Choroid plexus epithelial cell (primary cell): Measurements from ENCODE around the gene RNF25.

Source experiments
- DNase-seq: peaks from one replicate; pipeline ENCODE4 v3.0.0-alpha.2; 2010; ENCODE audit warnings: low read depth
- H3K4me3 ChIP-seq: 2 replicates; pipeline ENCODE4 v1.5.1; 2011; ENCODE audit warnings: low read depth, mild to moderate bottlenecking, control low read depth, low read length, moderate library complexity
- TF ChIP-seq, protein P1 (sequence below): conservative IDR thresholded peaks from 2 replicates; pipeline ENCODE4 v1.5.1; 2011; ENCODE audit warnings: low read depth, mild to moderate bottlenecking, control low read depth, inconsistent platforms, low read length, moderate library complexity

RNF25 gene

DNA sequence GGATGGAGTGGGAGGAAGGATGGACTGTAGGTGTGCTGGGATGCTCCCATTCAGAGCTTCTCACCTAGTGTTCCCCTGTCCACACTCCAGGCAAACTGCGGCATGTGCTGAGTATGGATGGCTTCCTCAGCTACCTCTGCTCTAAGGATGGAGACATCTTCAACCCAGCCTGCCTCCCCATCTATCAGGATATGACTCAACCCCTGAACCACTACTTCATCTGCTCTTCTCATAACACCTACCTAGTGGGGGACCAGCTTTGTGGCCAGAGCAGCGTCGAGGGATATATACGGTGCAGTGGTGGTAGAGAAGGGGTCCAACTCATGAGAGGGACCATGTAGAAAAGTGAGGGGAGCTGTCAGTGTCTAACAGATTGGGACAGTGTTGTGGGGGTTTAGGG is 43.9 kb downstream of the RNF25 start:
- TF ChIP-seq, protein P1, sequence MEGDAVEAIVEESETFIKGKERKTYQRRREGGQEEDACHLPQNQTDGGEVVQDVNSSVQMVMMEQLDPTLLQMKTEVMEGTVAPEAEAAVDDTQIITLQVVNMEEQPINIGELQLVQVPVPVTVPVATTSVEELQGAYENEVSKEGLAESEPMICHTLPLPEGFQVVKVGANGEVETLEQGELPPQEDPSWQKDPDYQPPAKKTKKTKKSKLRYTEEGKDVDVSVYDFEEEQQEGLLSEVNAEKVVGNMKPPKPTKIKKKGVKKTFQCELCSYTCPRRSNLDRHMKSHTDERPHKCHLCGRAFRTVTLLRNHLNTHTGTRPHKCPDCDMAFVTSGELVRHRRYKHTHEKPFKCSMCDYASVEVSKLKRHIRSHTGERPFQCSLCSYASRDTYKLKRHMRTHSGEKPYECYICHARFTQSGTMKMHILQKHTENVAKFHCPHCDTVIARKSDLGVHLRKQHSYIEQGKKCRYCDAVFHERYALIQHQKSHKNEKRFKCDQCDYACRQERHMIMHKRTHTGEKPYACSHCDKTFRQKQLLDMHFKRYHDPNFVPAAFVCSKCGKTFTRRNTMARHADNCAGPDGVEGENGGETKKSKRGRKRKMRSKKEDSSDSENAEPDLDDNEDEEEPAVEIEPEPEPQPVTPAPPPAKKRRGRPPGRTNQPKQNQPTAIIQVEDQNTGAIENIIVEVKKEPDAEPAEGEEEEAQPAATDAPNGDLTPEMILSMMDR, result no peak
- no peak for DNase-seq
- H3K4me3 ChIP-seq, result no peak overlapping the region

DNA sequence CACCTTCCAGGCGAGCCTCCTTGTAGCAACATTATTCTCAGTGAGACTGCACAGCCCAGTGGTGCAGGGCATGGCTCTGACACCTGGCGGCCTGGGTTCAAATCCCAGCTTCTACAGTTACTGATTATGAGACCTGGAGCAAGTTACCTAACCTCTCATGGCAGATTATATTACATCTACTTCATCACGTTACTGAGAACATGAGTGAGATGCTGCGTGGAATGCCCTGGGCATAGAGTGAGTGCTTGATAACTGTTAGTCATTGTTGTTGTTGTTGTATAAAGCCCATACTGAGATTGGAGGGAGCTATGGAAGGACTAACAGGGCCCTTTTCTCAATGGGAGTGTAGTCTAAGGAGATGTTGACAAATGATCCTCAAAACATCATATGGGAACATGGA is 45.4 kb downstream of the RNF25 start:
- TF ChIP-seq, protein P1, result no peak

DNA sequence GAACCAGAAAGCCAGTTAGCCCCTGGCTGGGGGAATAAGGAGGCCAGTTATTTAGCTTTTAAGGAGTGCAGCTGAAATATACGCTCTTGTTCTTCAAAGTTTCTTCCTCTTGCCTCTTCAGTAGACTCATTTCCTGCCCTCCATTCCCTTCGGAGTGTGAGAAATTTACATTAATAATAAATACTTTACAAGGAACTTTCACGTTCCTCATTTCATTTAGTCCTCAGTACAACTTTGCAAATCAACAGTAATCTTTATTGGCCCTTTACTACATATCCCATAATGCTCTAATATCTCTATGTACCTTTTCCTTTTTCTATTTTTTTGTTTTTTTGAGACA is 48.5 kb downstream of the RNF25 start:
- DNase-seq, result no peak
- H3K4me3 ChIP-seq, result no peak overlapping the region
- TF ChIP-seq, protein P1, result no peak

More for the DNA sequence above, 45.4 kb downstream of the RNF25 start:
- no peak for DNase-seq
- no peak overlapping the region for H3K4me3 ChIP-seq

DNA sequence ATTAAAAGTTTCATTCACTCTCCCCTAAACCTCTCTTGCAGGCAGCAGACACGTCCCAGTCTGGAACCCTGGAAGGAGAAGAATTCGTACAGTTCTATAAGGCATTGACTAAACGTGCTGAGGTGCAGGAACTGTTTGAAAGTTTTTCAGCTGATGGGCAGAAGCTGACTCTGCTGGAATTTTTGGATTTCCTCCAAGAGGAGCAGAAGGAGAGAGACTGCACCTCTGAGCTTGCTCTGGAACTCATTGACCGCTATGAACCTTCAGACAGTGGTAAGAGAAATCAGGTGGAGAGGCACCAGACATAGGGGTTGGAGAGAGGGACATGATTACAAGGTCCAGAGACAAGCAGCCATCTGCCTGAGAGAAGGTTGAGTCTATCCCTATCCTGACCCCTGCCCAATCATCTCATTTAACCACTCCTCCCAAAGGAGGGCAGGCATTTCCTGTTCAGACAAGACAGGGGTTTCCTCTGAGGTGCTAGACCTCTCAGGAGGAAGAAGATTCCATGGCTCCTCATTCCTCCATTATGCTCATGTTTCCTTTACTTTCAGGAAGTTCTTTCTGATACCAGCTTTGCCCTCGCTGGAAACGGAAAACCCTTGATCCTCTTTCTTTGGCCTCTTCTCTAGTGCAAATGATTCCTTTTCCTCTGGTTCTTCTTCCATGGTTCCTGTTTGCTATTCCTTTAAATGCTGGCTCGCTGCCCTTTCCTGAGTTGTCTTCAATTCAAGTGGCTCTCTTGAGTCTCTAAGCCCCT is 49.0 kb downstream of the RNF25 start:
- TF ChIP-seq, protein P1, result no peak
- DNase-seq, result peak; percentile 45
- no peak overlapping the region for H3K4me3 ChIP-seq

DNA sequence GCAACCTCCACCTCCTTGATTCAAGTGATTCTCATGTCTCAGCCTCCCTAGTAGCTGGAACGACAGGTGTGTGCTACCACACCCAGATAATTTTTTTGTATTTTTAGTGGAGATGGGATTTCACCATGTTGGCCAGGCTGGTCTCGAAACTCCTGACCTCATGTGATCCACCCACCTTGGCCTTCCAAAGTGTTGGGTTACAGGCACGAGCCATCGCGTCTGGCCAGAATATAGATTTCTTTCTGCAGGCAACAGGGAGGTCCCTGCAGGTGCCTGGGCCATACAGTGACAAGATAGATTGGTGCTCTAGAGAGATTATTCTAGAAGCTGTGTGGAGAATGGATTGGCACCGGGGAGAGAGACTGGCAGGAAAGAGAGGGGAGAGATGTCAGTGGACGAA is 50.8 kb downstream of the RNF25 start:
- no peak overlapping the region for H3K4me3 ChIP-seq
- TF ChIP-seq, protein P1, result no peak
- DNase-seq, result no peak

DNA sequence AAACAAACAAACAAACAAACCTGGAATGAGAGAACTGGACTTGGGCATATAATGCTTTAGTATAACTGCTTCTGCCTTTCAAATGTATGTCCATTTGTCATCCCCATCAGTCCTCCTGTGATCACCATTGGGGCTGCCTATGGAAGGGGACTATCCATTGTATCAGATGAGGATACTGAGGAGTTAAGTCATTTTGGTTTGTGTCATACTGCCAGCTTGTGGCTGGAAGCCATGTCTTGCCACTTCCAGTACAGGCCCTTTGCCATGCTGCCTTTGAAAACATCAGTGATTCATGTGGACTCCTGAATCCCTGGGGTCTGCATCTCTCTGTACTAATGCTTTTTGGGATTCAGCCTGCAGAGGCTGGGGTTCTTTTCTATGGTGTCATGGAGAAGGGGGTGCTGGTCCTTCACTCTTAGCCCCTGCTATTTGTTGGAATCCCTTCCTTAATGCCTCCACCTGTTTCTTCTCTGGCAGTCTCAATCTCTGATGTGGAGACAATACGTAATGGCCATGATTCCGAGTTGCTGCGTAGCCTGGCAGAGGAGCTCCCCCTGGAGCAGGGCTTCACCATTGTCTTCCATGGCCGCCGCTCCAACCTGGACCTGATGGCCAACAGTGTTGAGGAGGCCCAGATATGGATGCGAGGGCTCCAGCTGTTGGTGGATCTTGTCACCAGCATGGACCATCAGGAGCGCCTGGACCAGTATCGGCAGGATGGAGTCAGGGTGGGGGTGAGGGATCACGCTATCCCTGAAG is 53.5 kb downstream of the RNF25 start:
- no peak for DNase-seq
- TF ChIP-seq, protein P1, result no peak
- no peak overlapping the region for H3K4me3 ChIP-seq
